Uterus (tissue), 4 donors: ENCODE results near the gene CENPW. TPM values are rescaled to one million over a fixed set of nuclear protein-coding genes. Genes with fewer than 3 reads are reported as not detected.

ENCODE experiments used
- DNase-seq, 2 donors: peaks; one replicate each; pipeline ENCODE4 v3.0.0-alpha.2; 2019 to 2020
- H3K27ac ChIP-seq, 2 donors: fragments of 200-600 bp; sonication (generic); 1 replicate in 1 of 2; 2 replicates in 1 of 2; pipeline ENCODE4 v1.5.1; 2016 to 2018
- H3K27me3 ChIP-seq, 2 donors: fragments of 200-600 bp; sonication (generic); one replicate each; pipeline ENCODE4 v1.5.1; 2018 to 2019; ENCODE audit warnings: control low read depth in 1 of 2
- H3K36me3 ChIP-seq, 2 donors: fragments of 200-600 bp; sonication (generic); one replicate each; pipeline ENCODE4 v1.5.1; 2019; ENCODE audit warnings: control low read depth in 1 of 2
- H3K4me1 ChIP-seq, 2 donors: fragments of 200-600 bp; sonication (generic); one replicate each; pipeline ENCODE4 v1.5.1; 2018 to 2019; ENCODE audit warnings: control low read depth in 1 of 2
- H3K4me3 ChIP-seq, 2 donors: fragments of 200-600 bp; sonication (generic); 1 replicate in 1 of 2; 2 replicates in 1 of 2; pipeline ENCODE4 v1.5.1; 2018 to 2019; ENCODE audit warnings: mild to moderate bottlenecking in 1 of 2
- H3K9me3 ChIP-seq, 2 donors: fragments of 200-600 bp; sonication (generic); one replicate each; pipeline ENCODE4 v1.5.1; 2019; ENCODE audit warnings: control low read depth in 1 of 2
- POLR2A ChIP-seq, 2 donors: fragments of 450-650 bp; IDR thresholded peaks; one replicate each; pipeline ENCODE4 v1.6.1; 2016; ENCODE audit warnings: antibody characterized with exemption in 2 of 2, mild to moderate bottlenecking in 1 of 2, moderate library complexity in 1 of 2
- intact Hi-C: fragments of 100-400 bp; cut with DNase I; formaldehyde crosslinking; loops from one replicate; pipeline ENCODE4 v1.15.1; 2023; ENCODE audit warnings: low total_unique reads
- total RNA-seq, 4 donors: library from RNA; depleted of rRNA in 3 of 4; stranded (reverse); fragments of >200 nt in 3 of 4; gene quantifications; one replicate each; pipeline versions ENCODE4 v1.1.0 to v1.2.4, GENCODE V29; 2014 to 2023
- TF ChIP-seq, protein P1 (sequence below), 4 experiments: fragments of 200-600 bp in 2 of 4; fragments of 450-650 bp in 2 of 4; sonication (generic) in 2 of 4; IDR thresholded peaks; one replicate each; pipeline ENCODE4 v1.5.1; 2016 to 2019; ENCODE audit warnings: antibody characterized with exemption in 4 of 4, mild to moderate bottlenecking in 2 of 4, moderate library complexity in 1 of 4
- donor health status: DM: yes; HTN: yes; CAD: no.

Gene CENPW
- total RNA-seq, 4 donors from 2014 or later = 12.2 to 13.4 TPM; not detected in 2

DNA sequence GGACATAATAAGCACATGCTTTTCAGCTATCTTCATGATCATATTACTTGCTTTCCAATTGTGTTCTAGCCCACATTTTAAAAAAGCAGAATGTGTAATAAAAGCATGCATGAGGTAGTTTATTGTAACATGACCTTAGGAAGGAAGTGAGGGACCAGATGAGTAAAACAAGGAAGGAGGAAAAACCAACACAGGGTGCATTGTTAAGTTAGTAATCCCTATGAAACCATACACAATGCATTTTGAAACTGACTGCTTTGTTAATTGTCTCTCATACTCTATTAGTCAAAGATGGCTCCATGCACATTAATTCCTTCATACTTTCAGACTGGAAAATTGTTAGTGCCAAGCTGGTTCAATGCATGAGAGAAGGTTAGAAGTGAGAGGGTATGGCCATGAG, 37.7 kb upstream of the CENPW start:
- Histone ChIP-seq H3K27me3 (no peaks in the 10 kb centered on the region), H3K4me1 (no peaks in the 10 kb centered on the region), H3K4me3 (no peak overlapping the region), H3K27ac (no peak overlapping the region), H3K36me3 (no peaks in the 10 kb centered on the region), H3K9me3 (no peaks in the 10 kb centered on the region)
- no peak for TF ChIP-seq POLR2A (IDR thresholded peaks at IDR 0.05)
- TF ChIP-seq, protein P1, sequence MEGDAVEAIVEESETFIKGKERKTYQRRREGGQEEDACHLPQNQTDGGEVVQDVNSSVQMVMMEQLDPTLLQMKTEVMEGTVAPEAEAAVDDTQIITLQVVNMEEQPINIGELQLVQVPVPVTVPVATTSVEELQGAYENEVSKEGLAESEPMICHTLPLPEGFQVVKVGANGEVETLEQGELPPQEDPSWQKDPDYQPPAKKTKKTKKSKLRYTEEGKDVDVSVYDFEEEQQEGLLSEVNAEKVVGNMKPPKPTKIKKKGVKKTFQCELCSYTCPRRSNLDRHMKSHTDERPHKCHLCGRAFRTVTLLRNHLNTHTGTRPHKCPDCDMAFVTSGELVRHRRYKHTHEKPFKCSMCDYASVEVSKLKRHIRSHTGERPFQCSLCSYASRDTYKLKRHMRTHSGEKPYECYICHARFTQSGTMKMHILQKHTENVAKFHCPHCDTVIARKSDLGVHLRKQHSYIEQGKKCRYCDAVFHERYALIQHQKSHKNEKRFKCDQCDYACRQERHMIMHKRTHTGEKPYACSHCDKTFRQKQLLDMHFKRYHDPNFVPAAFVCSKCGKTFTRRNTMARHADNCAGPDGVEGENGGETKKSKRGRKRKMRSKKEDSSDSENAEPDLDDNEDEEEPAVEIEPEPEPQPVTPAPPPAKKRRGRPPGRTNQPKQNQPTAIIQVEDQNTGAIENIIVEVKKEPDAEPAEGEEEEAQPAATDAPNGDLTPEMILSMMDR (IDR thresholded peaks at IDR 0.05) = no peak
- intact Hi-C loops = no loop called here
- DNase-seq = no peak

DNA sequence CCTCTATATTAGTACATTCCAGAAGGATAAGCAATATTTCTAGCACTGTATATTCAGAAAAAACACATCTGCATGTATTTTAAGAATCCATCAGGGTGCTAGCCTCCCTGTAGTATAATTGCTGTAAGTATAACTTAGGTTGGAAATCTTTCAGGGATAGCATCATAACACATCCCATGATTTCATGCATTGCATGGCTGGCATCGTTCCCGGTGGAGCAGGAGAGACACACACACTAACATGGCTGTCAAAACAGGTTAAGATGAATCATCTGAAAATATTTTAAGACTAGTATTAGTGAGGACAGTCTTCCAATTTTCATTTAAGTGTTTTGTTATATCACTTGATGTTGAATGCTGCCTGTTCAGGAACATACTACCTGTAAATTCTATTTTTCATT, 32.1 kb upstream of the CENPW start:
- H3K27me3 ChIP-seq = no peaks in the 10 kb centered on the region
- peak; percentile 39 to 60 for DNase-seq
- no peak overlapping the region for H3K4me3 ChIP-seq
- H3K4me1 ChIP-seq = no peaks in the 10 kb centered on the region
- no peaks in the 10 kb centered on the region for H3K36me3 ChIP-seq
- H3K9me3 ChIP-seq = no peaks in the 10 kb centered on the region
- TF ChIP-seq, protein P1 (IDR thresholded peaks at IDR 0.05) = no peak
- no peak for TF ChIP-seq POLR2A (IDR thresholded peaks at IDR 0.05)
- H3K27ac ChIP-seq = no peak overlapping the region
- intact Hi-C loops = no loop called here

DNA sequence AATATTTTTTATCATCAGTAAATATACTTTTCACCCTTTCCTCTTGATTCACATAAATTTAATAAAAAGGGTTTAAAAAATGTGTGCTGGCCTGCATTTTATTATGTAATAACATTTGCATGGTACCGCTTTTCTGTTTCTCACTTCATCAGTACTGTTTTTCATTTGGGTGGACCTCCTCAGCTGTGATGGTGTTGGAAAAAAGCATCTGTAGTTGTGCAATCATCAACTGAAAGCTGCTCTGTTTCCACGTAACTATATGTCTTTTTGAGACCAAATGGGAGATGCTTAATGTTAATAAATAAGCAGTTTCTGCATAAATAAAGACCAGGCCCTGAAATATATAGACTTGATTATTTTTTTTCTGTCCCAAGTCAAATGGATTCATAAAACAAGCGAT, 31.6 kb upstream of the CENPW start:
- TF ChIP-seq, protein P1 (IDR thresholded peaks at IDR 0.05) = no peak
- TF ChIP-seq POLR2A (IDR thresholded peaks at IDR 0.05) = no peak
- H3K4me3 ChIP-seq = no peak overlapping the region
- no peaks in the 10 kb centered on the region for H3K36me3 ChIP-seq
- H3K27me3 ChIP-seq = no peaks in the 10 kb centered on the region
- no peaks in the 10 kb centered on the region for H3K4me1 ChIP-seq
- intact Hi-C loops = no loop called here
- H3K27ac ChIP-seq = no peak overlapping the region
- no peak for DNase-seq
- no peaks in the 10 kb centered on the region for H3K9me3 ChIP-seq

DNA sequence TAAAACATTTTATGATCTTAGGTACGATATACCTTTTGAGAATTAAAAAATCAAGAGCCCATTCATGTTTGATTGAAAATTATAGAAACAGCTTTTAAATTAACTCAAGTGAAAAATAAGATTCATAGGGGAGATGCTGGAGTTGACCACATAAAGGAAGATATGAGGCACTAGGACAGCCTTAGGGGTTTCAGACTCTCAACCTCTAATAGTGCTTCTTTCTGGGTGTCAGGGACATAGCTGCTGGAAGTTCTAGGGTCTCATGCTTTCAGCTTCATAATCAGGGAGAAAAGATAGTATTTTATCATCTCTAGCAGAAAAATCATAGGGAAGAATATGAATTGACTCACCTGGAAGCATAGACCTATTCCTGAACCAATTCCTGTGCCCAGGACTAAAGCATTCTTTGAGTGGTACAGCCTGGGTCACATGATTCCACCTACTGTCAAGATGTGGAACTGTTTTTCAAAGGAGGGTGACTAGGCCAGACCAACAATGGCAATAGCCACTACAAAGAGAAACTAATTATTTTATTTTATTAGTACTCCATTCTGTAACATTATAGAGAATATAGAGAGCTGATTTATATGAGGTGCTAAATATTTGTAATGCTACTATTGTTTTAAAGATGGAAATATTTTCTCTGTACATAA, 27.8 kb upstream of the CENPW start:
- intact Hi-C loops = no loop called here
- no peak overlapping the region for H3K4me3 ChIP-seq
- H3K9me3 ChIP-seq = no peaks in the 10 kb centered on the region

DNA sequence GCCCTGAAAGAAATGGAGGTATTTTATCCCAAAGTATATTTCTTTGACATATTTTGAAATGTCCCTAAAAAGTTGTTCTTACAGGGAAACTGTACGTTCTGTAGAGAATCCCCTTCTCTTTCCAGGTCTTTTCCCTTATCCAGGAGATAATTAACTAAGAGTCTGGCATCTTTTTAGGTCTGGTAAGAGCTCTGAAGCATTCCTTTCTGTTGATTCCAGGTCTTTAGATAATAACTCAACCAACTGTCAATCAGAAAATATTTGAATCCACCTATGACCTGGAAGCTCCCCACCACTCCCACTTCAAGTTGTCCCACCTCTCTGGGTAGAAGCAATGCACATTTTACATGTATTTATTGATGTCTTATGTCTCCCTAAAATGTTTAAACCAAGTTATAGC, 26.0 kb upstream of the CENPW start:
- DNase-seq = no peak
- TF ChIP-seq POLR2A (IDR thresholded peaks at IDR 0.05) = no peak
- TF ChIP-seq, protein P1 (IDR thresholded peaks at IDR 0.05) = no peak
- Histone ChIP-seq H3K27ac (no peak overlapping the region), H3K9me3 (no peaks in the 10 kb centered on the region), H3K4me1 (no peaks in the 10 kb centered on the region), H3K27me3 (no peaks in the 10 kb centered on the region), H3K36me3 (no peaks in the 10 kb centered on the region), H3K4me3 (no peak overlapping the region)
- intact Hi-C loops = no loop called here

More for the DNA sequence above, 27.8 kb upstream of the CENPW start:
- no peaks in the 10 kb centered on the region for H3K4me1 ChIP-seq
- DNase-seq = no peak
- no peak for TF ChIP-seq POLR2A (IDR thresholded peaks at IDR 0.05)
- TF ChIP-seq, protein P1 (IDR thresholded peaks at IDR 0.05) = no peak
- no peaks in the 10 kb centered on the region for H3K27me3 ChIP-seq
- H3K36me3 ChIP-seq = no peaks in the 10 kb centered on the region
- no peak overlapping the region for H3K27ac ChIP-seq
